ENCODE measurements around the gene C4orf17. TPM values are rescaled to one million over a fixed set of nuclear protein-coding genes. Genes with fewer than 3 reads are reported as not detected.

The C4orf17 gene
- total RNA-seq, 2 experiments from 2014 or later, result not detected

DNA sequence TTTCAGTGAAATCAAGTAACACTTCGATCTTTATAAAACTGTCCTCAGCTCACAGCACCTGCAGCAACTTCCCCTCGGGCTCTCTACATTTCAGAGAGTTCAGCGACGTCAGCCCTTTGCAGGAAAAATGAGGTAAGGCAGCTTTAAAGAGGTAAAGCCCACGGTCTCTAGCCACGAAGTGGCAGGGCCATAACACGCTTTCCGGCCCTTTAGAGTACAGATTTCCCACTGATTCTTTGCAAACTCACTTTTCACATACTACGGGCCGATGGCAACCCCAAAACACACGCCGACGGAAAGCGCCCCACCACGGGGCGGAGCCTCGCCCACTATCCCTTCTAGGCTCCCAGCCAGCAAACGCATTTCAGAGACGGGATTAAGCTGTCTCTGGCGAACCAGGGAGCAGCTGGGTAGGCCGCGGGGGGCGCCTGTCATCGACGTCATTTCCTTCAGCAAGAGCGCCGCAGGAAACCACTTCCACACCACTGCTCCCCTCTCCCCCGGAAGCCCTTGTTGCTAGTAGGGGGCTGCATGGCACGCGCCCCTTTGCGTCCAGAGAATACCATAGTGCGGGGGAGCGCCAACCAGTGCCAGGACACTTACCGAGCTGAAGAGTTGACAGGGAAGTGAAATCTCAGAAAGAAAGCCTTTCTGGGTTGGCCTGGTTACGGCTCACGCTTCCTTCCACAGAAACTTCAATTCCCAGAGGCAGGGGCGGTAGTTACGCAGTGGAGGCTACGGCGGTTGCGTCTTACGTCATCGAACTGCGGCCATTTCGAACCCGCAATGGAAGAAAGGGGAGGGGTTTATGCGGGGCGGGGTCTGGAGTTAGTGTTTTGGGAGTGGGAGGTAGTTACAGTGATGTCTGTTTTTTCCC, 52.7 kb downstream of the C4orf17 start, which contains the start of gene TRMT10A:
Gene TRMT10A (minus strand): TSS at position 730 of the 877 bp plus-strand sequence. CDS start 4,701 bp downstream, outside the sequence.
- Histone ChIP-seq H3K4me1 (ENCODE audit: insufficient read depth, low read length, poor library complexity, severe bottlenecking) (peaks cover 12% of the 10 kb centered on the region), H3K4me2 (ENCODE audit: low read length) (peak within 1 kb of the TSS; percentile 75), H3K79me2 (ENCODE audit: insufficient read depth, low read depth, low read length) (no peaks in the 10 kb centered on the region), H2AFZ (ENCODE audit: low read length) (peak within 1 kb of the TSS; percentile 98), H3K27ac (ENCODE audit: low read depth, low read length, poor library complexity, severe bottlenecking) (peak within 1 kb of the TSS; percentile 78), H3K9me2 (ENCODE audit: insufficient read depth, low read length) (peaks cover 6% of the 10 kb centered on the region; the same call in 1 of the 2 replicates), H3K9me3 (ENCODE audit: low read length) (no peaks in the 10 kb centered on the region), H4K20me1 (ENCODE audit: insufficient read depth, low read length) (no peaks in the 10 kb centered on the region), H3K4me3 (ENCODE audit: low read depth, low read length, poor library complexity, severe bottlenecking) (peak within 1 kb of the TSS; percentile 80), H3K36me3 (ENCODE audit: insufficient read depth, low read length) (no peaks in the 10 kb centered on the region)
- intact Hi-C loops (cut with micrococcal nuclease; ENCODE audit: unreplicated experiment), result loop anchor here (1.0 to 10.0 kb wide), 5 partner anchors 322 to 1419 kb away; partner anchors contain the start of genes METAP1 and STPG2
- no TSS peak for BruUV-seq (replicated peaks)
- ChIA-PET CTCF (ENCODE audit: unreplicated experiment) (no interaction called here), POLR2A (interaction anchor here (0.6 to 2.7 kb wide), 15 partner anchors 9 to 475 kb away, joined by 3 to 17 read pairs (median 6); partner anchors contain the start of genes ADH5, DAPP1 and MTTP)
- TF ChIP-seq CTCF (conservative IDR thresholded peaks at IDR 0.05; ENCODE audit: low read length) (no peak), EZH2phosphoT487 (IDR thresholded peaks at IDR 0.05; ENCODE audit: borderline replicate concordance, low read depth, low read length) (no peak)
- peak; percentile 96 for DNase-seq (ENCODE audit: low spot score)

- H3K9me3 ChIP-seq (ENCODE audit: low read length), result no peaks in the 10 kb centered on the region
- no peak for DNase-seq (ENCODE audit: low spot score)
- no TSS peak for BruUV-seq (replicated peaks)
- H3K4me1 ChIP-seq (ENCODE audit: insufficient read depth, low read length, poor library complexity, severe bottlenecking), result peaks cover 12% of the 10 kb centered on the region
- H3K4me3 ChIP-seq (ENCODE audit: low read depth, low read length, poor library complexity, severe bottlenecking), result peak overlapping the region; percentile 80
- H2AFZ ChIP-seq (ENCODE audit: low read length), result peak overlapping the region; percentile 98
- ChIA-PET POLR2A (interaction anchor here (1.7 to 2.7 kb wide), 5 partner anchors 238 to 387 kb away, joined by 5 to 17 read pairs (median 13); partner anchors contain the start of gene DAPP1), CTCF (ENCODE audit: unreplicated experiment) (no interaction called here)
- no peak for TF ChIP-seq EZH2phosphoT487 (IDR thresholded peaks at IDR 0.05; ENCODE audit: borderline replicate concordance, low read depth, low read length)
- no peak for TF ChIP-seq CTCF (conservative IDR thresholded peaks at IDR 0.05; ENCODE audit: low read length)
- intact Hi-C loops (cut with micrococcal nuclease; ENCODE audit: unreplicated experiment), result loop anchor here (5.0 to 10.0 kb wide), 3 partner anchors 497 to 1420 kb away; partner anchors contain the start of genes METAP1 and STPG2
- no peak overlapping the region for H3K27ac ChIP-seq (ENCODE audit: low read depth, low read length, poor library complexity, severe bottlenecking)
- peak overlapping the region; percentile 75 for H3K4me2 ChIP-seq (ENCODE audit: low read length)
- no peaks in the 10 kb centered on the region for H4K20me1 ChIP-seq (ENCODE audit: insufficient read depth, low read length)
- H3K36me3 ChIP-seq (ENCODE audit: insufficient read depth, low read length), result no peaks in the 10 kb centered on the region
- peaks cover 6% of the 10 kb centered on the region; the same call in 1 of the 2 replicates for H3K9me2 ChIP-seq (ENCODE audit: insufficient read depth, low read length)
- H3K79me2 ChIP-seq (ENCODE audit: insufficient read depth, low read depth, low read length), result no peaks in the 10 kb centered on the region
Observed at GRCh38 chr4:99564921-99565320, 54.1 kb downstream of the C4orf17 start.
